Esophagus muscularis mucosa (tissue), 4 donors: ENCODE measurements around the gene WNT10A. TPM values are rescaled to one million over a fixed set of nuclear protein-coding genes. Genes with fewer than 3 reads are reported as not detected.

Experiments used
- DNase-seq: peaks from one replicate; pipeline ENCODE4 v3.0.0-alpha.2; 2017; ENCODE audit errors: extremely low spot score
- H3K27ac ChIP-seq, 4 donors: fragments of 200-600 bp; sonication (generic); replicated peaks in 1 of 4; 1 replicate in 3 of 4; 2 replicates in 1 of 4; pipeline ENCODE4 v1.5.1; 2016 to 2019; ENCODE audit warnings: mild to moderate bottlenecking in 1 of 4
- H3K27me3 ChIP-seq, 4 donors: fragments of 200-600 bp; sonication (generic); one replicate each; pipeline versions ENCODE4 v1.5.1 to v1.6.0; 2016 to 2019
- H3K36me3 ChIP-seq, 4 donors: fragments of 200-600 bp; sonication (generic); one replicate each; pipeline ENCODE4 v1.5.1; 2016 to 2019
- H3K4me1 ChIP-seq, 4 donors: fragments of 200-600 bp; sonication (generic); one replicate each; pipeline ENCODE4 v1.5.1; 2016 to 2019
- H3K4me3 ChIP-seq, 4 donors: fragments of 200-600 bp; sonication (generic); 1 replicate in 2 of 4; 2 replicates in 2 of 4; pipeline ENCODE4 v1.5.1; 2016 to 2019; ENCODE audit warnings: mild to moderate bottlenecking in 4 of 4, moderate library complexity in 1 of 4
- H3K9me3 ChIP-seq, 4 donors: fragments of 200-600 bp; sonication (generic); 1 replicate in 3 of 4; 2 replicates in 1 of 4; pipeline ENCODE4 v1.5.1; 2016 to 2019
- EP300 ChIP-seq: sonication (generic); formaldehyde crosslinking; IDR thresholded peaks from one replicate; pipeline ENCODE4 v1.6.1; 2017; ENCODE audit warnings: antibody characterized with exemption
- POLR2A ChIP-seq: fragments of 450-650 bp; IDR thresholded peaks from one replicate; pipeline ENCODE4 v1.6.1; 2017; ENCODE audit warnings: antibody characterized with exemption, moderate library complexity, mild to moderate bottlenecking, low read depth
- POLR2AphosphoS5 ChIP-seq, 2 donors: sonication (generic); formaldehyde crosslinking; IDR thresholded peaks; one replicate each; pipeline ENCODE4 v1.6.1; 2017; ENCODE audit warnings: antibody characterized with exemption in 2 of 2
- WGBS: methylation state at CpG from one replicate; pipeline ENCODE4 v1.1.5; 2018; 5-methylcytosine and 5-hydroxymethylcytosine counted together
- intact Hi-C: fragments of 100-400 bp; cut with DNase I; formaldehyde crosslinking; loops from one replicate; pipeline ENCODE4 v1.15.1; 2023
- total RNA-seq, 4 donors: library from RNA; depleted of rRNA; stranded (reverse); fragments of >200 nt; gene quantifications; one replicate each; pipeline versions ENCODE4 v1.1.0 to v1.2.1, GENCODE V29; 2016
- TF ChIP-seq, protein P1 (sequence below), 3 experiments: fragments of 200-600 bp in 2 of 3; fragments of 450-650 bp in 1 of 3; sonication (generic) in 2 of 3; IDR thresholded peaks; one replicate each; pipeline ENCODE4 v1.5.1; 2017 to 2019; ENCODE audit warnings: antibody characterized with exemption in 3 of 3, mild to moderate bottlenecking in 2 of 3, moderate library complexity in 1 of 3

Gene WNT10A
- total RNA-seq, 4 donors from 2014 or later: 0.17 TPM; not detected in 3

DNA sequence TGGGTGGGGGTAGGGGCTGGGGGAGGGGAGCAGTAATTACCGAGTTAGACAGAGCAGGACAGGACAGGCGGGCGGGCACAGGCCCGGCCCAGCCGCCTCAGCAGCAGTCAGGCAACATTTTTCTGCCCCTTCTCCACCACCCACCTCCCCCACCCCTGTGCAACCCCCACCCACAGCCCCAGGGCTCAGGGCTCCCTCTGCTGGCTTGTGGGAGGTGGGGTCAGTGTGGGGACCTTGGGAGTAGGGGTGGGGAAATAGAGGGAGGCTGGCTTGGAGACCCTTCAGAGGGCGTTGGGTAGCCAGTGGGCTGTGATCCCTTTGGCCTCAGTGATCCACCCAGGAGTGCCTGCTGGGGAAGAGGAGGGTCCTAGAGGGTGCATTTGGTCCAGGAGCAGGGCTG lies 14.7 kb upstream of the WNT10A start:
- no peak for DNase-seq
- Histone ChIP-seq H3K27me3 (peaks cover 0 to 98% (median 25%) of the 10 kb centered on the region in 4 donors), H3K9me3 (no peaks in the 10 kb centered on the region), H3K27ac (no peak overlapping the region), H3K36me3 (no peaks in the 10 kb centered on the region), H3K4me3 (no peak overlapping the region), H3K4me1 (peaks cover 4 to 11% (median 8%) of the 10 kb centered on the region in 4 donors)
- 72% methylated on average over 6 of the region's 6 CpGs for WGBS
- intact Hi-C loops: no loop called here
- TF ChIP-seq EP300: no peak
- TF ChIP-seq POLR2AphosphoS5 (IDR thresholded peaks at IDR 0.05): no peak
- no peak for TF ChIP-seq POLR2A
- TF ChIP-seq, protein P1, sequence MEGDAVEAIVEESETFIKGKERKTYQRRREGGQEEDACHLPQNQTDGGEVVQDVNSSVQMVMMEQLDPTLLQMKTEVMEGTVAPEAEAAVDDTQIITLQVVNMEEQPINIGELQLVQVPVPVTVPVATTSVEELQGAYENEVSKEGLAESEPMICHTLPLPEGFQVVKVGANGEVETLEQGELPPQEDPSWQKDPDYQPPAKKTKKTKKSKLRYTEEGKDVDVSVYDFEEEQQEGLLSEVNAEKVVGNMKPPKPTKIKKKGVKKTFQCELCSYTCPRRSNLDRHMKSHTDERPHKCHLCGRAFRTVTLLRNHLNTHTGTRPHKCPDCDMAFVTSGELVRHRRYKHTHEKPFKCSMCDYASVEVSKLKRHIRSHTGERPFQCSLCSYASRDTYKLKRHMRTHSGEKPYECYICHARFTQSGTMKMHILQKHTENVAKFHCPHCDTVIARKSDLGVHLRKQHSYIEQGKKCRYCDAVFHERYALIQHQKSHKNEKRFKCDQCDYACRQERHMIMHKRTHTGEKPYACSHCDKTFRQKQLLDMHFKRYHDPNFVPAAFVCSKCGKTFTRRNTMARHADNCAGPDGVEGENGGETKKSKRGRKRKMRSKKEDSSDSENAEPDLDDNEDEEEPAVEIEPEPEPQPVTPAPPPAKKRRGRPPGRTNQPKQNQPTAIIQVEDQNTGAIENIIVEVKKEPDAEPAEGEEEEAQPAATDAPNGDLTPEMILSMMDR (IDR thresholded peaks at IDR 0.05): no peak

DNA sequence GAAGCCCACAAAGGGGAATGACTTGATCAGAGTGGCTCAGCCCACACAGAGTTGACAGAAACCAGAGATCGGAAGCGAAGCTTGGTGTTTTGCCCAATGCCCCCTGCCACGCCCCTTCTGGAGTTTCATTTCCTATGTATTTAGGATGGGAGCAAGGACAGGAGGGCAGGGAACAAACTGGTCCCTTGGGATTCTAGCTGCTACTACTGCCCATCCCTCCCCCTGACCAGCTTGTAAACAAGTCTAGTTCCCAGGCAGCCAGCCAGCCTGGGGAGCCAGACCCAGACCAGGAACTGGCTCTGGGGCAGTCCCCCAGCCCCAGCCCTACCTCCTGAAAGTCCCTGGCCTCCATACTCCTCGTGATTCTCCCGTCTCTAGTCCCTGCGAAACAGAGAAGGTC lies 12.8 kb upstream of the WNT10A start:
- Histone ChIP-seq H3K27ac (no peak overlapping the region), H3K4me1 (peaks cover 8 to 20% (median 13%) of the 10 kb centered on the region in 4 donors), H3K36me3 (no peaks in the 10 kb centered on the region), H3K9me3 (no peaks in the 10 kb centered on the region), H3K4me3 (no peak overlapping the region), H3K27me3 (peaks cover 0 to 98% (median 27%) of the 10 kb centered on the region in 4 donors)
- WGBS: 49% methylated on average over 6 of the region's 6 CpGs
- intact Hi-C loops: no loop called here
- no peak for TF ChIP-seq EP300
- no peak for TF ChIP-seq POLR2A
- TF ChIP-seq, protein P1 (IDR thresholded peaks at IDR 0.05): no peak
- no peak for TF ChIP-seq POLR2AphosphoS5 (IDR thresholded peaks at IDR 0.05)
- no peak for DNase-seq

DNA sequence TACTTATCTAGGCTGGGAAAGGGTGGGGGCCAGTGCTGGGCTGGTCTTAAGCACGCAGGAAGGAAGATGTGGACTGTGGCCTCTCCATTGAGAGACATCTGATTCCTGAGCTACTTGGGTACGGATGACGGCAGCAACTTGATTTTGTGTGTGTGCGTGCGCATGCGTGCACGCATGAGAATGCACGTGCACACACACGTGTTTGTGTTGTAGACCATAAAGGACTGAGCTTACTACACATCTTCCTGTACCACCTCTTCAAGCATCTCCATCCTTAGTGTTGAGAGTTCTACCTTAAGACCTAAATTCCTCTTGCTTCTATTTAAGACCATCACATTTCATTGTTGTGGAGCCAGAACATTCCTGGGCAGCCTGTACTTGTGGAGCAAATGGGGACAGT lies 11.6 kb upstream of the WNT10A start:
- intact Hi-C loops: no loop called here
- peaks cover 8 to 31% (median 19%) of the 10 kb centered on the region in 4 donors for H3K4me1 ChIP-seq
- WGBS: 86% methylated on average over 9 of the region's 9 CpGs
- H3K27ac ChIP-seq: no peak overlapping the region
- no peak overlapping the region for H3K4me3 ChIP-seq
- no peak for DNase-seq
- H3K27me3 ChIP-seq: peaks cover 0 to 98% (median 36%) of the 10 kb centered on the region in 4 donors
- TF ChIP-seq, protein P1 (IDR thresholded peaks at IDR 0.05): no peak
- TF ChIP-seq POLR2A: no peak
- TF ChIP-seq EP300: no peak
- TF ChIP-seq POLR2AphosphoS5 (IDR thresholded peaks at IDR 0.05): no peak
- H3K9me3 ChIP-seq: no peaks in the 10 kb centered on the region
- no peaks in the 10 kb centered on the region for H3K36me3 ChIP-seq

DNA sequence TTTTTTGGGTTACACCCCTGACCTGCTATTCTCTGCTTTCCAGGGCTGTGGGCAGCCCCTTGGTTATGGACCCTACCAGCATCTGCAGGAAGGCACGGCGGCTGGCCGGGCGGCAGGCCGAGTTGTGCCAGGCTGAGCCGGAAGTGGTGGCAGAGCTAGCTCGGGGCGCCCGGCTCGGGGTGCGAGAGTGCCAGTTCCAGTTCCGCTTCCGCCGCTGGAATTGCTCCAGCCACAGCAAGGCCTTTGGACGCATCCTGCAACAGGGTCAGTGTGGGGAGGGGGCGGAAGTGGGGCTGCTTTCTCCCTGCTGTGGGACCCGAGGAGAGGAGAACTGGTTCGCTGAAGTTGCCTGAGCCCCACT lies 9.7 kb upstream of the WNT10A start:
- Histone ChIP-seq H3K36me3 (no peaks in the 10 kb centered on the region), H3K4me3 (peak overlapping the region; percentile 29 to 47 (median 32)), H3K27ac (no peak overlapping the region), H3K9me3 (no peaks in the 10 kb centered on the region), H3K27me3 (peaks cover 0 to 98% (median 41%) of the 10 kb centered on the region in 4 donors), H3K4me1 (peaks cover 8 to 31% (median 19%) of the 10 kb centered on the region in 4 donors)
- intact Hi-C loops: no loop called here
- no peak for TF ChIP-seq EP300
- WGBS: 20% methylated on average over 1 of the region's 18 CpGs
- DNase-seq: no peak

DNA sequence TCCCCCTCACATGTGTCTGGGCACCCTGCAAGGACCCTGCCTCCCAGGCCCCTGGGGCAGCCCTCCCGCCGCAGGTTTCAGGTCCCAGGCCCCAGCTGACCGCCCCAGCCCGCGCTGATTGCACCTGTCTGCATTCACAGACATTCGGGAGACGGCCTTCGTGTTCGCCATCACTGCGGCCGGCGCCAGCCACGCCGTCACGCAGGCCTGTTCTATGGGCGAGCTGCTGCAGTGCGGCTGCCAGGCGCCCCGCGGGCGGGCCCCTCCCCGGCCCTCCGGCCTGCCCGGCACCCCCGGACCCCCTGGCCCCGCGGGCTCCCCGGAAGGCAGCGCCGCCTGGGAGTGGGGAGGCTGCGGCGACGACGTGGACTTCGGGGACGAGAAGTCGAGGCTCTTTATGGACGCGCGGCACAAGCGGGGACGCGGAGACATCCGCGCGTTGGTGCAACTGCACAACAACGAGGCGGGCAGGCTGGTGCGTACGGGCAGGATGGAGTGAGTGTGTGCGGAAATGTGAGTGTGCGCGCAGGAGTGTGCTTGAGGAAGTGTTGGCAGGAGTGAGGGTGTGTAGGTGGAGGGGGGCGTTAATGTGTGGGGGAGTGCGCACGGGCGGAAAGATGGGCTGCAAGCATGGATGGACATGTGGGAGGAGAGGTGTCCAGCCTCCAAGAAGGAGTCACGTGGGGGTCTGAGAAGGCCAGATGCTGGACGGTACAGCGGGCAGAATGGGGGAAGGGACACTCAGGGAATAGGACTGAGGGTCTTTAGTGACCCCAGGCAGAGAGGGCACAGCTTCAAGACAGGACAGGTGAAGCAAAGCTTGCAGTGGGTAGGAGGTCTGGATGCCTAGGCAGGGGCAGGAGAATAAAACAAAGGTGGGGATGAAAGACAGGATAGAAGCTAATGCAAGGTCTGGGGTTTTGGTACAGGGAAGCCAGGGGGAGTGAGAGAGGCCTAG lies 9.0 kb upstream of the WNT10A start:
- 3% methylated on average over 33 of the region's 60 CpGs for WGBS
- intact Hi-C loops: no loop called here
- TF ChIP-seq EP300 (no peak), POLR2A (no peak), POLR2AphosphoS5 (IDR thresholded peaks at IDR 0.05) (no peak)
- TF ChIP-seq, protein P1 (IDR thresholded peaks at IDR 0.05): no peak

More for the DNA sequence above, 9.0 kb upstream of the WNT10A start:
- no peaks in the 10 kb centered on the region for H3K9me3 ChIP-seq
- peaks cover 8 to 31% (median 19%) of the 10 kb centered on the region in 4 donors for H3K4me1 ChIP-seq
- peak overlapping the region; percentile 29 to 47 (median 32) for H3K4me3 ChIP-seq
- no peak for DNase-seq
- H3K27ac ChIP-seq: no peak overlapping the region
- peaks cover 0 to 98% (median 44%) of the 10 kb centered on the region in 4 donors for H3K27me3 ChIP-seq
- no peaks in the 10 kb centered on the region for H3K36me3 ChIP-seq
